Keratinocyte (primary cell): ENCODE results near the gene QSOX1. TPM values are rescaled to one million over a fixed set of nuclear protein-coding genes. Genes with fewer than 3 reads are reported as not detected.

Experiments used
- DNase-seq: peaks from one replicate; pipeline ENCODE4 v3.0.0-alpha.2; 2011; ENCODE audit warnings: low read depth, missing footprints, low spot score
- FAIRE-seq: peaks from 2 replicates; lab custom pipeline; 2011; peaks lifted over from hg19 to GRCh38; lab: Jason Lieb, UNC
- H2AFZ ChIP-seq: 2 replicates; pipeline ENCODE4 v1.6.0; 2012; ENCODE audit warnings: low read length, control low read depth, inconsistent platforms; ENCODE audit not compliant: control insufficient read depth
- H3K27ac ChIP-seq: 2 replicates; pipeline ENCODE4 v1.5.1; 2011; ENCODE audit warnings: low read length; ENCODE audit not compliant: control insufficient read depth, insufficient read depth
- H3K27me3 ChIP-seq: 3 replicates; pipeline ENCODE4 v1.6.0; 2011; ENCODE audit warnings: low read length; ENCODE audit not compliant: control insufficient read depth, insufficient read depth; ENCODE audit errors: extremely low read depth
- H3K36me3 ChIP-seq, 2 experiments: 2 replicates in 1 of 2; 3 replicates in 1 of 2; pipeline ENCODE4 v1.5.1; 2011; ENCODE audit warnings: low read length in 2 of 2, mild to moderate bottlenecking in 1 of 2; ENCODE audit not compliant: control insufficient read depth in 2 of 2, insufficient read depth in 2 of 2; ENCODE audit errors: extremely low read depth in 1 of 2
- H3K4me1 ChIP-seq: 3 replicates; pipeline ENCODE4 v1.5.1; 2011; ENCODE audit warnings: low read length; ENCODE audit not compliant: control insufficient read depth, insufficient read depth; ENCODE audit errors: extremely low read depth
- H3K4me2 ChIP-seq: 3 replicates; pipeline ENCODE4 v1.6.0; 2011; ENCODE audit warnings: low read depth, low read length; ENCODE audit not compliant: control insufficient read depth, insufficient read depth; ENCODE audit errors: extremely low read depth
- H3K4me3 ChIP-seq, 3 experiments: fragments of 200-600 bp in 1 of 3; sonication (generic) in 1 of 3; 2 replicates in 2 of 3; 3 replicates in 1 of 3; pipeline ENCODE4 v1.5.1; 2011 to 2016; ENCODE audit warnings: low read length in 3 of 3, mild to moderate bottlenecking in 3 of 3, control low read depth in 2 of 3, inconsistent platforms in 1 of 3, low read depth in 1 of 3, mixed read lengths in 1 of 3, mixed run types in 1 of 3, moderate library complexity in 1 of 3; ENCODE audit not compliant: control insufficient read depth in 2 of 3, insufficient read depth in 2 of 3; ENCODE audit errors: extremely low read depth in 1 of 3
- H3K79me2 ChIP-seq: 2 replicates; pipeline ENCODE4 v1.6.0; 2012; ENCODE audit warnings: low read length; ENCODE audit not compliant: control insufficient read depth, insufficient read depth
- H3K9ac ChIP-seq: 3 replicates; pipeline ENCODE4 v1.6.0; 2011; ENCODE audit warnings: low read length; ENCODE audit not compliant: control insufficient read depth, insufficient read depth; ENCODE audit errors: extremely low read depth
- H3K9me1 ChIP-seq: 3 replicates; pipeline ENCODE4 v1.6.0; 2011; ENCODE audit warnings: low read length; ENCODE audit not compliant: control insufficient read depth, insufficient read depth; ENCODE audit errors: extremely low read depth
- H3K9me3 ChIP-seq: 2 replicates; pipeline ENCODE4 v1.5.1; 2012; ENCODE audit warnings: low read depth, low read length; ENCODE audit not compliant: control insufficient read depth
- H4K20me1 ChIP-seq: 3 replicates; pipeline ENCODE4 v1.6.0; 2011; ENCODE audit warnings: low read length; ENCODE audit not compliant: control insufficient read depth, insufficient read depth; ENCODE audit errors: extremely low read depth
- CTCF ChIP-seq, 3 experiments: IDR thresholded peaks in 1 of 3; conservative IDR thresholded peaks in 1 of 3; optimal IDR thresholded peaks in 1 of 3; 2 replicates in 2 of 3; 3 replicates in 1 of 3; pipeline versions ENCODE3 to v1.5.1; 2011; ENCODE audit warnings: low read length in 3 of 3, mild to moderate bottlenecking in 3 of 3, moderate library complexity in 2 of 3, control low read depth in 1 of 3, inconsistent platforms in 1 of 3; ENCODE audit not compliant: insufficient read depth in 2 of 3; ENCODE audit errors: extremely low read depth in 1 of 3
- EZH2 ChIP-seq: IDR thresholded peaks from one replicate; pipeline ENCODE4 v1.6.1; 2012; ENCODE audit warnings: inconsistent platforms, mild to moderate bottlenecking, low read length, moderate library complexity
- dilution Hi-C: fragments of 300-500 bp; cut with MboI; formaldehyde crosslinking; loops from one replicate; pipeline ENCODE4 v1.7.0; 2020; ENCODE audit warnings: low sequenced_read_pairs; ENCODE audit not compliant: extremely low pct_ligation_motif_present
- polyA plus RNA-seq, 5 experiments: library from polyadenylated mRNA; depleted of rRNA in 3 of 5; stranded (reverse) in 3 of 5; stranded (forward) in 1 of 5; unstranded in 1 of 5; fragments of >200 nt; gene quantifications; 1 replicate in 1 of 5; 2 replicates in 3 of 5; 3 replicates in 1 of 5; pipeline versions ENCODE4 v1.2.1 to v1.2.3, GENCODE V29; 2011 to 2012; ENCODE audit warnings: missing spikeins in 2 of 5, low read depth in 1 of 5, low replicate concordance in 1 of 5

QSOX1 gene
- polyA plus RNA-seq, 1 donor (not counting 4 experiments of a cell fraction or from before 2014, with no cell fraction given): 57.6 TPM

- FAIRE-seq (no peak), DNase-seq (no peak)
- Histone ChIP-seq H3K9me3 (no peaks in the 10 kb centered on the region), H3K79me2 (no peaks in the 10 kb centered on the region), H3K4me1 (no peaks in the 10 kb centered on the region), H2AFZ (no peak overlapping the region), H4K20me1 (no peaks in the 10 kb centered on the region), H3K36me3 (peaks cover 37 to 60% of the 10 kb centered on the region in 2 experiments), H3K27me3 (no peaks in the 10 kb centered on the region), H3K9ac (no peak overlapping the region), H3K4me2 (no peak overlapping the region), H3K9me1 (no peaks in the 10 kb centered on the region), H3K27ac (no peak overlapping the region), H3K4me3 (no peak overlapping the region)
- TF ChIP-seq EZH2 (no peak), CTCF (optimal IDR thresholded peaks at IDR 0.05 in 1 of 3, IDR thresholded peaks at IDR 0.05 in 1 of 3, conservative IDR thresholded peaks at IDR 0.05 in 1 of 3; ENCODE audit: extremely low read depth in 1 of 3, insufficient read depth in 2 of 3, low read length in 3 of 3) (no peak)
- dilution Hi-C loops: no loop called here
Measured at GRCh38 chr1:180186831-180187230, 32.2 kb downstream of the QSOX1 start.

- FAIRE-seq: no peak
- H3K79me2 ChIP-seq: no peaks in the 10 kb centered on the region
- no peak overlapping the region for H3K27ac ChIP-seq
- H3K9ac ChIP-seq: no peak overlapping the region
- H3K36me3 ChIP-seq: peaks cover 40 to 54% of the 10 kb centered on the region in 2 experiments
- TF ChIP-seq CTCF (optimal IDR thresholded peaks at IDR 0.05 in 1 of 3, IDR thresholded peaks at IDR 0.05 in 1 of 3, conservative IDR thresholded peaks at IDR 0.05 in 1 of 3; ENCODE audit: extremely low read depth in 1 of 3, insufficient read depth in 2 of 3, low read length in 3 of 3) (no peak), EZH2 (no peak)
- H3K4me1 ChIP-seq: no peaks in the 10 kb centered on the region
- dilution Hi-C loops: no loop called here
- no peaks in the 10 kb centered on the region for H3K9me1 ChIP-seq
- H4K20me1 ChIP-seq: no peaks in the 10 kb centered on the region
- H3K4me2 ChIP-seq: no peak overlapping the region
- H3K27me3 ChIP-seq: no peaks in the 10 kb centered on the region
- H3K9me3 ChIP-seq: no peaks in the 10 kb centered on the region
- DNase-seq: no peak
- H2AFZ ChIP-seq: no peak overlapping the region
- H3K4me3 ChIP-seq: no peak overlapping the region
Measured at GRCh38 chr1:180187626-180188025, 33.0 kb downstream of the QSOX1 start.
